ENCODE results near the gene LTB.
A peak's percentile ranks its signal among the peaks of the same experiment; 100 is the strongest.

The LTB gene

GRCh38 chr6:31587791-31588777 lies 5.9 kb upstream of the LTB start:
- Histone ChIP-seq H3K79me2 (ENCODE audit: low read length) (peaks cover 6% of the 10 kb centered on the region), H3K27me3 (ENCODE audit: low read depth, low read length) (no peaks in the 10 kb centered on the region), H4K20me1 (ENCODE audit: insufficient read depth, low read length) (no peaks in the 10 kb centered on the region), H3K9ac (ENCODE audit: low read length) (no peak overlapping the region; the same call in 1 of the 2 replicates), H2AFZ (ENCODE audit: low read depth, low read length) (no peak overlapping the region), H3K4me3 (ENCODE audit: low read length) (no peak overlapping the region), H3K27ac (ENCODE audit: low read length) (no peak overlapping the region), H3K4me2 (ENCODE audit: low read length) (no peak overlapping the region; the same call in 1 of the 2 replicates), H3K9me3 (ENCODE audit: insufficient read depth, low read length) (no peaks in the 10 kb centered on the region), H3K36me3 (replicated peaks; ENCODE audit: low read depth, low read length) (no peaks in the 10 kb centered on the region), H3K4me1 (ENCODE audit: low read length) (peaks cover 38% of the 10 kb centered on the region)
- TF ChIP-seq CTCF (IDR thresholded peaks at IDR 0.05; ENCODE audit: low read depth, low read length), result no peak
- no peak for TF ChIP-seq EZH2phosphoT487 (IDR thresholded peaks at IDR 0.05; ENCODE audit: low read depth)

- peaks cover 49% of the 10 kb centered on the region for H3K4me1 ChIP-seq (ENCODE audit: low read length)
Observed at GRCh38 chr6:31586599-31587281, 4.5 kb upstream of the LTB start.

GRCh38 chr6:31586008-31586407 lies 3.8 kb upstream of the LTB start, which contains the start of gene LST1:
Gene LST1 (plus strand): TSS chr6:31586277. CDS start chr6:31587300, 1,023 bp downstream.
- Histone ChIP-seq H3K27ac (ENCODE audit: low read length) (peak within 1 kb of the TSS; percentile 82), H3K79me2 (ENCODE audit: low read length) (peaks cover 27% of the 10 kb centered on the region), H3K4me3 (ENCODE audit: low read length) (no peak within 1 kb of the TSS; the same call in 1 of the 2 replicates), H2AFZ (ENCODE audit: low read depth, low read length) (no peak within 1 kb of the TSS), H3K9ac (ENCODE audit: low read length) (peak within 1 kb of the TSS; percentile 52; the same call in 1 of the 2 replicates), H3K27me3 (ENCODE audit: low read depth, low read length) (no peaks in the 10 kb centered on the region), H3K4me2 (ENCODE audit: low read length) (peak within 1 kb of the TSS; percentile 61), H3K9me3 (ENCODE audit: insufficient read depth, low read length) (no peaks in the 10 kb centered on the region), H3K36me3 (replicated peaks; ENCODE audit: low read depth, low read length) (peaks cover 11% of the 10 kb centered on the region), H4K20me1 (ENCODE audit: insufficient read depth, low read length) (no peaks in the 10 kb centered on the region), H3K4me1 (ENCODE audit: low read length) (peaks cover 49% of the 10 kb centered on the region)
- TF ChIP-seq EZH2phosphoT487 (IDR thresholded peaks at IDR 0.05; ENCODE audit: low read depth) (no peak), CTCF (IDR thresholded peaks at IDR 0.05; ENCODE audit: low read depth, low read length) (no peak)

More at GRCh38 chr6:31586599-31587281, 4.5 kb upstream of the LTB start:
- Histone ChIP-seq H3K9ac (ENCODE audit: low read length) (peak overlapping the region; percentile 52; the same call in 1 of the 2 replicates), H3K27me3 (ENCODE audit: low read depth, low read length) (no peaks in the 10 kb centered on the region), H3K4me3 (ENCODE audit: low read length) (no peak overlapping the region), H3K4me2 (ENCODE audit: low read length) (peak overlapping the region; percentile 61), H3K9me3 (ENCODE audit: insufficient read depth, low read length) (no peaks in the 10 kb centered on the region), H3K27ac (ENCODE audit: low read length) (peak overlapping the region; percentile 82), H2AFZ (ENCODE audit: low read depth, low read length) (no peak overlapping the region), H3K36me3 (replicated peaks; ENCODE audit: low read depth, low read length) (peaks cover 4% of the 10 kb centered on the region), H3K79me2 (ENCODE audit: low read length) (peaks cover 19% of the 10 kb centered on the region), H4K20me1 (ENCODE audit: insufficient read depth, low read length) (no peaks in the 10 kb centered on the region)
- TF ChIP-seq CTCF (IDR thresholded peaks at IDR 0.05; ENCODE audit: low read depth, low read length), result no peak
- no peak for TF ChIP-seq EZH2phosphoT487 (IDR thresholded peaks at IDR 0.05; ENCODE audit: low read depth)

Measured in OCI-LY3 (cell line).